IMR-90 (cell line): Measurements from ENCODE around the gene PRKD1. TPM values are rescaled to one million over a fixed set of nuclear protein-coding genes. Genes with fewer than 3 reads are reported as not detected.

ENCODE experiments used
- ATAC-seq: fragments of 200-7000 bp; cut with Tn5 transposase; 2 replicates; pipeline ENCODE4 v1.9.1; 2020; ENCODE audit warnings: low read depth, mild to moderate bottlenecking, moderate library complexity
- BruUV-seq: library from RNA; stranded (reverse); fragments of 400-500 nt; replicated peaks from 2 replicates; lab custom pipeline; 2021; lab: Mats Ljungman, UMichigan
- CTCF ChIA-PET: fragments of 300-600 bp; formaldehyde crosslinking; extraction: SDS; loops from one replicate; lab custom pipeline; 2021; ENCODE audit warnings: antibody characterized with exemption; lab: Yijun Ruan, JAX
- POLR2A ChIA-PET: fragments of 300-600 bp; sonication (Branson Sonifier 250); formaldehyde crosslinking; loops from one replicate; lab custom pipeline; 2022; ENCODE audit warnings: antibody characterized with exemption; ENCODE audit not compliant: unreplicated experiment; lab: Charles Lee
- DNase-seq: peaks from one replicate; pipeline ENCODE4 v3.0.0; 2013
- H2AFZ ChIP-seq: replicated peaks from 2 replicates; pipeline ENCODE3; 2013; ENCODE audit warnings: low read length, mild to moderate bottlenecking; ENCODE audit not compliant: poor library complexity
- H2AK5ac ChIP-seq: 2 replicates; pipeline ENCODE4 v1.6.1; 2013; ENCODE audit warnings: low read depth, low read length, inconsistent platforms
- H2AK9ac ChIP-seq: replicated peaks from 2 replicates; pipeline ENCODE3; 2013; ENCODE audit warnings: mild to moderate bottlenecking, low read depth, low read length, moderate library complexity; ENCODE audit not compliant: poor library complexity
- H2BK120ac ChIP-seq: 2 replicates; pipeline ENCODE4 v1.6.1; 2013; ENCODE audit warnings: low read depth, low read length, inconsistent platforms
- H2BK15ac ChIP-seq: 3 replicates; pipeline ENCODE4 v1.6.1; 2013; ENCODE audit warnings: low read depth, low read length, inconsistent platforms
- H2BK20ac ChIP-seq: 2 replicates; pipeline ENCODE4 v1.6.1; 2013; ENCODE audit warnings: low read depth, mild to moderate bottlenecking, inconsistent platforms, low read length, moderate library complexity
- H2BK5ac ChIP-seq: 2 replicates; pipeline ENCODE4 v1.6.1; 2013; ENCODE audit warnings: mild to moderate bottlenecking, low read depth, low read length, inconsistent platforms; ENCODE audit not compliant: poor library complexity, severe bottlenecking
- H3K14ac ChIP-seq: replicated peaks from 2 replicates; pipeline ENCODE4 v1.6.1; 2013; ENCODE audit warnings: low read depth, low read length, inconsistent platforms
- H3K18ac ChIP-seq: 2 replicates; pipeline ENCODE4 v1.6.1; 2013; ENCODE audit warnings: low read depth, low read length, control low read depth
- H3K23ac ChIP-seq: 2 replicates; pipeline ENCODE4 v1.6.1; 2013; ENCODE audit warnings: low read depth, low read length, inconsistent platforms
- H3K27ac ChIP-seq: 2 replicates; pipeline ENCODE4 v1.5.1; 2013; ENCODE audit warnings: mild to moderate bottlenecking, control low read depth, low read length; ENCODE audit not compliant: insufficient read depth
- H3K27me3 ChIP-seq: 2 replicates; pipeline ENCODE4 v1.6.1; 2013; ENCODE audit warnings: low read length; ENCODE audit not compliant: control insufficient read depth, insufficient read depth
- H3K36me3 ChIP-seq: 2 replicates; pipeline ENCODE4 v1.6.1; 2013; ENCODE audit warnings: low read length, mixed read lengths; ENCODE audit not compliant: control insufficient read depth, insufficient read depth
- H3K4ac ChIP-seq: 2 replicates; pipeline ENCODE4 v1.6.1; 2013; ENCODE audit warnings: low read depth, low read length, inconsistent platforms
- H3K4me1 ChIP-seq: 2 replicates; pipeline ENCODE4 v1.6.1; 2013; ENCODE audit warnings: low read length, mixed read lengths; ENCODE audit not compliant: control insufficient read depth, insufficient read depth
- H3K4me2 ChIP-seq: 2 replicates; pipeline ENCODE4 v1.6.1; 2013; ENCODE audit warnings: low read depth, mild to moderate bottlenecking, control low read depth, low read length, moderate library complexity
- H3K4me3 ChIP-seq: 2 replicates; pipeline ENCODE4 v1.5.1; 2013; ENCODE audit warnings: low read depth, mild to moderate bottlenecking, control low read depth, low read length, moderate library complexity; ENCODE audit not compliant: insufficient read depth
- H3K56ac ChIP-seq: 2 replicates; pipeline ENCODE4 v1.6.1; 2013; ENCODE audit warnings: low read length, inconsistent platforms; ENCODE audit not compliant: insufficient read depth; ENCODE audit errors: extremely low read depth
- H3K79me1 ChIP-seq, 2 experiments: 2 replicates each; pipeline ENCODE4 v1.6.1; 2013; ENCODE audit warnings: low read length in 2 of 2, inconsistent platforms in 1 of 2, low read depth in 1 of 2
- H3K9ac ChIP-seq: 2 replicates; pipeline ENCODE4 v1.6.1; 2013; ENCODE audit warnings: low read depth, low read length, control low read depth
- H3K9me1 ChIP-seq: 2 replicates; pipeline ENCODE4 v1.6.1; 2013; ENCODE audit warnings: low read length, inconsistent platforms; ENCODE audit not compliant: insufficient read depth
- H3K9me3 ChIP-seq: 2 replicates; pipeline ENCODE4 v1.6.1; 2013; ENCODE audit warnings: low read length; ENCODE audit not compliant: control insufficient read depth, insufficient read depth
- H4K20me1 ChIP-seq: 2 replicates; pipeline ENCODE4 v1.6.1; 2013; ENCODE audit warnings: low read length, inconsistent platforms; ENCODE audit not compliant: insufficient read depth
- H4K5ac ChIP-seq: 2 replicates; pipeline ENCODE4 v1.6.1; 2013; ENCODE audit warnings: mild to moderate bottlenecking, low read depth, low read length, control low read depth
- H4K8ac ChIP-seq, 2 experiments: 2 replicates each; pipeline ENCODE4 v1.6.1; 2013; ENCODE audit warnings: low read depth in 2 of 2, low read length in 2 of 2, control low read depth in 1 of 2, inconsistent platforms in 1 of 2
- H4K91ac ChIP-seq: 2 replicates; pipeline ENCODE4 v1.6.1; 2013; ENCODE audit warnings: low read depth, low read length, inconsistent platforms; ENCODE audit not compliant: insufficient read depth
- CEBPB ChIP-seq: IDR thresholded peaks from 2 replicates; pipeline ENCODE4 v1.6.1; 2012; ENCODE audit warnings: low read depth, low read length, improper control_type of control experiment
- MAFK ChIP-seq: IDR thresholded peaks from 2 replicates; pipeline ENCODE4 v1.6.1; 2012; ENCODE audit warnings: low read depth, low read length, improper control_type of control experiment
- NFE2L2 ChIP-seq: fragments of 150-350 bp; IDR thresholded peaks from 2 replicates; pipeline ENCODE4 v1.6.1; 2016; ENCODE audit warnings: low read depth, mild to moderate bottlenecking, low read length
- RCOR1 ChIP-seq: IDR thresholded peaks from 2 replicates; pipeline ENCODE4 v1.6.1; 2012; ENCODE audit warnings: mild to moderate bottlenecking, low read length, improper control_type of control experiment; ENCODE audit not compliant: insufficient replicate concordance
- WGBS, 2 experiments: methylation state at CpG; one replicate each; pipeline versions ENCODE4 v1.1.5 to v1.1.7; 2013; ENCODE audit warnings: missing lambda C conversion rate in 2 of 2; ENCODE audit not compliant: insufficient read length in 1 of 2; ENCODE audit errors: extremely low coverage in 2 of 2; 5-methylcytosine and 5-hydroxymethylcytosine counted together
- dilution Hi-C: fragments of 300-500 bp; cut with HindIII; formaldehyde crosslinking; loops from one replicate; pipeline ENCODE4 v1.14.3; 2018; ENCODE audit warnings: low sequenced_read_pairs; ENCODE audit not compliant: unreplicated experiment
- in situ Hi-C: fragments of 300-500 bp; cut with MboI; formaldehyde crosslinking; loops from 3 replicates; pipeline ENCODE4 v1.14.3; 2019; ENCODE audit warnings: low sequenced_read_pairs, inconsistent platforms, mixed read lengths
- intact Hi-C: fragments of 100-400 bp; cut with micrococcal nuclease; formaldehyde crosslinking; loops from 2 replicates; pipeline ENCODE4 v1.10.0; 2022
- polyA plus RNA-seq, 3 experiments: library from polyadenylated mRNA; depleted of rRNA; stranded (reverse); fragments of >200 nt; gene quantifications; 2 replicates each; pipeline ENCODE4 v1.2.3, GENCODE V29; 2012; ENCODE audit warnings: low replicate concordance in 1 of 3
- total RNA-seq: library from RNA; depleted of rRNA; stranded (reverse); fragments of >200 nt; gene quantifications from 2 replicates; pipeline ENCODE4 v1.2.3, GENCODE V29; 2012
- TF ChIP-seq, protein P1 (sequence below): fragments of 150-350 bp; IDR thresholded peaks from 2 replicates; pipeline ENCODE4 v1.6.1; 2017; ENCODE audit warnings: mild to moderate bottlenecking, antibody characterized with exemption, low read length, low read depth
- TF ChIP-seq, protein P2 (sequence below): conservative IDR thresholded peaks from 2 replicates; pipeline ENCODE4 v1.5.1; 2012; ENCODE audit warnings: mild to moderate bottlenecking, low read depth, low read length, improper control_type of control experiment

Gene PRKD1
- total and polyA plus RNA-seq, 2 of the 4 experiments (the other 2 are of a cell fraction): 12.9 to 14.2 TPM

DNA sequence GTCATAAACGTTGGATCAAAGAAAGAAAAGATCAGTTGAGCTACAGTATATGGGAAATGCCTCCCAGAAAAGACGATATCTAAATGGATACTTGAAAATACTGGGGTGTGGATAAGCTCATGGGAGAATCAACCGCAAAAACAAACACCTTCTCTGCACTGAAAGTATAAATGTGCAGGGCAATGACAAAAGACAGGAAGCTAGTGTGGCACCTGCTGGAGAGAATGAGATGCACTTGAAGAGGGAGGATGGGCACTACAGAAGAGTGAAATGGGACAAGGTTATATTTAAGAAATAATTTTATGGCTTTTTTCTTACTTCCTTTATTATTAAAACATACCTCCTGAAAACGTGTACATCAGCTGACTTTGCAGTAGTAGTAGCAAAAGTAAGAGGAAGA lies 153.7 kb downstream of the PRKD1 start:
- Histone ChIP-seq H4K91ac (no peak overlapping the region), H3K23ac (no peak overlapping the region), H3K4ac (no peak overlapping the region), H3K9me1 (no peaks in the 10 kb centered on the region), H2AFZ (no peak overlapping the region), H3K27ac (no peak overlapping the region), H3K9ac (no peak overlapping the region), H3K18ac (no peak overlapping the region), H3K9me3 (peaks cover 3% of the 10 kb centered on the region; the same call in 1 of the 2 replicates), H3K4me3 (no peak overlapping the region), H2BK20ac (no peak overlapping the region), H4K20me1 (no peaks in the 10 kb centered on the region), H4K8ac (no peak overlapping the region), H2BK120ac (no peak overlapping the region), H3K4me1 (peaks cover 2% of the 10 kb centered on the region; the same call in 1 of the 2 replicates), H3K36me3 (0 out of 2 replicates have a peak, but pooled peaks cover 1% of the 10 kb centered on the region), H2AK5ac (no peak overlapping the region), H4K5ac (no peak overlapping the region), H2AK9ac (no peak overlapping the region), H2BK15ac (no peak overlapping the region), H3K4me2 (no peak overlapping the region), H3K27me3 (no peaks in the 10 kb centered on the region), H3K79me1 (peaks cover 6 to 25% of the 10 kb centered on the region in 2 experiments; a peak in 3 of 4 replicates), H3K14ac (no peak overlapping the region), H2BK5ac (no peak overlapping the region), H3K56ac (no peak overlapping the region)
- no CpG with 5 or more reads among the region's 4 CpGs for WGBS, 2 experiments
- in situ Hi-C loops: no loop called here
- no TSS peak for BruUV-seq
- ChIA-PET CTCF (interaction anchor here (0.7 kb wide), 1 partner anchor 14 kb away, joined by 3 read pairs; no protein-coding TSS in a partner anchor), POLR2A (no interaction called here)
- dilution Hi-C loops: no loop called here
- TF ChIP-seq, protein P1, sequence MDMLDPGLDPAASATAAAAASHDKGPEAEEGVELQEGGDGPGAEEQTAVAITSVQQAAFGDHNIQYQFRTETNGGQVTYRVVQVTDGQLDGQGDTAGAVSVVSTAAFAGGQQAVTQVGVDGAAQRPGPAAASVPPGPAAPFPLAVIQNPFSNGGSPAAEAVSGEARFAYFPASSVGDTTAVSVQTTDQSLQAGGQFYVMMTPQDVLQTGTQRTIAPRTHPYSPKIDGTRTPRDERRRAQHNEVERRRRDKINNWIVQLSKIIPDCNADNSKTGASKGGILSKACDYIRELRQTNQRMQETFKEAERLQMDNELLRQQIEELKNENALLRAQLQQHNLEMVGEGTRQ: no peak
- TF ChIP-seq NFE2L2 (no peak), RCOR1 (no peak), MAFK (no peak), CEBPB (no peak)
- TF ChIP-seq, protein P2, sequence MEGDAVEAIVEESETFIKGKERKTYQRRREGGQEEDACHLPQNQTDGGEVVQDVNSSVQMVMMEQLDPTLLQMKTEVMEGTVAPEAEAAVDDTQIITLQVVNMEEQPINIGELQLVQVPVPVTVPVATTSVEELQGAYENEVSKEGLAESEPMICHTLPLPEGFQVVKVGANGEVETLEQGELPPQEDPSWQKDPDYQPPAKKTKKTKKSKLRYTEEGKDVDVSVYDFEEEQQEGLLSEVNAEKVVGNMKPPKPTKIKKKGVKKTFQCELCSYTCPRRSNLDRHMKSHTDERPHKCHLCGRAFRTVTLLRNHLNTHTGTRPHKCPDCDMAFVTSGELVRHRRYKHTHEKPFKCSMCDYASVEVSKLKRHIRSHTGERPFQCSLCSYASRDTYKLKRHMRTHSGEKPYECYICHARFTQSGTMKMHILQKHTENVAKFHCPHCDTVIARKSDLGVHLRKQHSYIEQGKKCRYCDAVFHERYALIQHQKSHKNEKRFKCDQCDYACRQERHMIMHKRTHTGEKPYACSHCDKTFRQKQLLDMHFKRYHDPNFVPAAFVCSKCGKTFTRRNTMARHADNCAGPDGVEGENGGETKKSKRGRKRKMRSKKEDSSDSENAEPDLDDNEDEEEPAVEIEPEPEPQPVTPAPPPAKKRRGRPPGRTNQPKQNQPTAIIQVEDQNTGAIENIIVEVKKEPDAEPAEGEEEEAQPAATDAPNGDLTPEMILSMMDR: no peak
- intact Hi-C loops: no loop called here
- ATAC-seq: no peak
- DNase-seq: no peak
